Measurements from ENCODE around the gene MSANTD3. TPM values are rescaled to one million over a fixed set of nuclear protein-coding genes. Genes with fewer than 3 reads are reported as not detected.

The MSANTD3 gene
- total and polyA plus RNA-seq, 8 donors, result 1.2 to 121 (median 17.4) TPM

DNA sequence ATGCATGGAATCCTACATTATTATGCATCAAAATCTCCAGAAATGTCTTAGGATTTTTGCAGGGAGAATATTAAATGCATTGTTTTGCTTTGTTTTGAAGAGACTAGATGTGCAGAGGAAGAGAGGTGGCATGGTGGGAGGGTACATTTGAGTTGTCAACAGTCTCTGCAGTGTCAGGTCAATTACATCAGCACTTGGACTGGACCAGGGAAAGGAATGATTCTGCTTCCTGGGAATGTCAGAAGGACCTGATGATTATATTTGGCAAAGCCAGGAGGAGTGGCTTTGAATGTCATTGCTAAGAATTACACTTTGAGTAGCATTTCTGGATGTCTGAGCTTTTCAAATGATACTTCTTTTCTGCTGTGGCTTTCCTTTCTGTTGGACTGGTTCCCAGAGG, 28.5 kb downstream of the MSANTD3 start:
- intact Hi-C loops (cut with DNase I; ENCODE audit: low total_unique reads), result no loop called here
- H3K4me1 ChIP-seq, result no peaks in the 10 kb centered on the region
- no peaks in the 10 kb centered on the region for H3K27me3 ChIP-seq
- H3K9me3 ChIP-seq, result no peaks in the 10 kb centered on the region
- no peak for DNase-seq
- peaks cover 3 to 45% (median 37%) of the 10 kb centered on the region in 4 donors for H3K36me3 ChIP-seq
- H3K4me3 ChIP-seq, result no peak overlapping the region
- H3K27ac ChIP-seq, result no peak overlapping the region
- TF ChIP-seq POLR2AphosphoS5 (IDR thresholded peaks at IDR 0.05) (no peak), POLR2A (IDR thresholded peaks at IDR 0.05) (no peak)

DNA sequence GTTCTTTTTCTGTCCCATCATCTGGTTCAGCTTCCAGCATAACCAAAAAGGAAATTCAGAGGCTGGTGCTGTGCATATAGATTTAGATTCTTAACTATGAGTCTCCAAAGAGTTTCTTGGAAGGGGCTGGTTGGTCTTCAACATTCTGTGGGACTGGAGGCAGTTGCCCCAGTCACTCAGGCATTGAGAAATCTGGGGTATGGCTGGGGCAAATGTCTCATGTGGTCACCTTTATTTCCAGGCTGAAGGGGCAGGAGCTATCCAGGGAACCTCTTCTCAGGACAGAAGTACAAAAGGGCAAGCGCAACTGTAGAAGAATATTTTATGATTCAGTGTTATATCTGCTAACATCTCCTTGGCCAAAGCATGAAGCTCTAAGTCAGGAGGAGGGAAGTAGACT, 30.6 kb downstream of the MSANTD3 start:
- DNase-seq, result no peak
- no peak for TF ChIP-seq POLR2A (IDR thresholded peaks at IDR 0.05)
- TF ChIP-seq CTCF (IDR thresholded peaks at IDR 0.05), result no peak
- TF ChIP-seq POLR2AphosphoS5 (IDR thresholded peaks at IDR 0.05), result no peak
- no peak for TF ChIP-seq EP300 (IDR thresholded peaks at IDR 0.05)
- Histone ChIP-seq H3K27me3 (no peaks in the 10 kb centered on the region), H3K9me3 (no peaks in the 10 kb centered on the region), H3K4me3 (no peak overlapping the region), H3K4me1 (no peaks in the 10 kb centered on the region), H3K27ac (no peak overlapping the region), H3K36me3 (peaks cover 2 to 24% (median 16%) of the 10 kb centered on the region in 4 donors)
- 97 to 100% (median 100%) methylated on average over 1 of the region's 1 CpG for WGBS, 5 donors
- intact Hi-C loops (cut with DNase I; ENCODE audit: low total_unique reads), result no loop called here

GRCh38 chr9:100459963-100460362, 33.0 kb downstream of the MSANTD3 start:
- H3K36me3 ChIP-seq, result peaks cover 0 to 3% (median 0%) of the 10 kb centered on the region in 4 donors
- H3K4me1 ChIP-seq, result no peaks in the 10 kb centered on the region
- intact Hi-C loops (cut with DNase I; ENCODE audit: low total_unique reads), result no loop called here
- TF ChIP-seq EP300 (IDR thresholded peaks at IDR 0.05) (no peak), POLR2AphosphoS5 (IDR thresholded peaks at IDR 0.05) (no peak), CTCF (IDR thresholded peaks at IDR 0.05) (no peak), POLR2A (IDR thresholded peaks at IDR 0.05) (no peak)
- no peaks in the 10 kb centered on the region for H3K9me3 ChIP-seq
- DNase-seq, result no peak
- no peaks in the 10 kb centered on the region for H3K27me3 ChIP-seq
- H3K4me3 ChIP-seq, result no peak overlapping the region
- H3K27ac ChIP-seq, result no peak overlapping the region
- WGBS, 5 donors, result 73 to 85% (median 79%) methylated on average over 2 of the region's 2 CpGs

DNA sequence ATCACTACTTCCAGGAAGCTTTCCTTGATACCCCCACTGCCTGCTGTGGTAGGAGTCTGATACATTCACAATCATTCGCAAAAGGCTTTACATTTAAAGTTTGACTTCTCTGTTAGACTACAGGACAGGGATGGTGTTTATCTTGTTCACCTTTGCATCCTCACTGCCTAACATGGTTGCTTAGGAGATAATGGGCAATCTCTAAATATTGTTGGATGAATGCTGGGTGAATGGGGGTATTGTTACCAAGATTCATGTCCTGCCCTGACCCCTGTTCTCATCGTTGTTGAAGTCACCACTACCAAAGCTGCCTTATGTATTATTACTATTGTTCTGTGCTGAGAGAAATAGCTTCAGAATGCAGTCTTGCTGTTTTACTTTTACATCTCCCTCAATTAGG, 38.3 kb downstream of the MSANTD3 start:
- no peak for DNase-seq
- Histone ChIP-seq H3K27me3 (no peaks in the 10 kb centered on the region), H3K9me3 (no peaks in the 10 kb centered on the region), H3K4me1 (peaks cover 0 to 10% (median 0%) of the 10 kb centered on the region in 4 donors), H3K4me3 (no peak overlapping the region), H3K36me3 (no peaks in the 10 kb centered on the region), H3K27ac (no peak overlapping the region)
- 69 to 77% (median 76%) methylated on average over 2 of the region's 2 CpGs for WGBS, 5 donors
- intact Hi-C loops (cut with DNase I; ENCODE audit: low total_unique reads), result no loop called here
- no peak for TF ChIP-seq POLR2AphosphoS5 (IDR thresholded peaks at IDR 0.05)

DNA sequence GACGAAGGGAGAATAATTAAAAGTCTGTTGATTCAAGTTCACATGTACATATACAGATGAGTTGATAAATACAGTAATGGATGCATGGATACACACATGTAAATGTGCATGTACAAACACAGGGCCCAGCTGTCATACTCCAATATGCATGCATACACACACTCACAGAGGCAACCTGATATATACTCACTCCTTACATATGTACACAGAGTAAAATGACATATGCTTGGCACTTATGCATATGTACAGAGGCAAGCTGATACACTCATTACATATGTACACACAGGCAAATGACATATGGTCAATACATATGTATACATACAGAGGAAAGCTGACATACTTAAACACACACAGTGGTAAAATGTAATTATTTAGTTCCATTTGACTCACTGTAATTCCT, 38.8 kb downstream of the MSANTD3 start:
- H3K36me3 ChIP-seq, result no peaks in the 10 kb centered on the region
- WGBS, 5 donors, result 79 to 97% (median 88%) methylated on average over 1 of the region's 1 CpG
- H3K27me3 ChIP-seq, result no peaks in the 10 kb centered on the region
- no peak overlapping the region for H3K27ac ChIP-seq
- TF ChIP-seq EP300 (IDR thresholded peaks at IDR 0.05) (no peak), POLR2A (IDR thresholded peaks at IDR 0.05) (no peak), POLR2AphosphoS5 (IDR thresholded peaks at IDR 0.05) (no peak), CTCF (IDR thresholded peaks at IDR 0.05) (no peak)
- H3K4me3 ChIP-seq, result no peak overlapping the region
- H3K4me1 ChIP-seq, result peaks cover 0 to 10% (median 0%) of the 10 kb centered on the region in 4 donors
- no peaks in the 10 kb centered on the region for H3K9me3 ChIP-seq
- DNase-seq, result no peak
- intact Hi-C loops (cut with DNase I; ENCODE audit: low total_unique reads), result no loop called here
